Hepatocyte (in vitro differentiated cells): Measurements from ENCODE around the gene PPP2R2C.

Experiments used
- CTCF ChIP-seq: fragments of 200-600 bp; sonication (generic); IDR thresholded peaks from 2 replicates; pipeline ENCODE4 v1.5.1; 2016; ENCODE audit warnings: antibody characterized with exemption, mild to moderate bottlenecking; ENCODE audit not compliant: poor library complexity
- EZH2phosphoT487 ChIP-seq: fragments of 200-600 bp; sonication (generic); IDR thresholded peaks from one replicate; pipeline ENCODE4 v1.6.1; 2018; ENCODE audit warnings: antibody characterized with exemption, mild to moderate bottlenecking, low read depth, moderate library complexity; ENCODE audit not compliant: unreplicated experiment, severe bottlenecking

DNA sequence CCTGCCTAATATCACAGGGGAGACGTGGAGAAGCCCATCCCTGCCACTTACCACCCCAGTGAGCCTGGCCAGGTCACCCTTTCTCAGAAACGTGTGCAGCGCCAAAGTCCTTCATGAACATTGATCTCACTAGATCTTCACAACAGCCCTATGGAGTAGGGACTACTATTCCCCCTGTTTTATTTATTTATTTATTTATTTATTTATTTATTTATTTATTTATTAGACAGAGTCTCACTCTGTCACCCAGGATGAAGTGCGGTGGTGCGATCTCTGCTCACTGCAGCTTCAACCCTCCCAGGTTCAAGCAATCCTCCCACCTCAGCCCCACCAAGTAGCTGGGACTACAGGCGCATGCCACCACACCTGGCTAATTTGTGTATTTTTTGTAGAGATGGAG is 61.8 kb downstream of the PPP2R2C start:
- TF ChIP-seq CTCF (no peak), EZH2phosphoT487 (no peak)
